HG03354 (cell line): ENCODE data around the gene ZNF44.

Experiments used
- ATAC-seq: cut with Tn5 transposase; IDR thresholded peaks from one replicate; pipeline ENCODE4 v1.9.1; 2021; ENCODE audit warnings: mild to moderate bottlenecking; ENCODE audit not compliant: unreplicated experiment, poor library complexity, severe bottlenecking

Gene ZNF44

GRCh38 chr19:12265921-12266704 is 28.6 kb downstream of the ZNF44 start:
- no peak for ATAC-seq

GRCh38 chr19:12261554-12261953 is 33.1 kb downstream of the ZNF44 start:
- ATAC-seq, result no peak

- no peak for ATAC-seq
Measured at GRCh38 chr19:12260861-12261260, 33.8 kb downstream of the ZNF44 start.

GRCh38 chr19:12260236-12260635 is 34.4 kb downstream of the ZNF44 start:
- ATAC-seq, result no peak

- ATAC-seq, result no peak
Measured at GRCh38 chr19:12255372-12255771, 39.3 kb downstream of the ZNF44 start.

- no peak for ATAC-seq
Measured at GRCh38 chr19:12247644-12248222, 47.0 kb downstream of the ZNF44 start.

GRCh38 chr19:12244370-12244769 is 50.3 kb downstream of the ZNF44 start:
- no peak for ATAC-seq

- ATAC-seq, result no peak
Measured at GRCh38 chr19:12237143-12237839, 57.4 kb downstream of the ZNF44 start.

GRCh38 chr19:12232961-12233360 is 61.7 kb downstream of the ZNF44 start:
- no peak for ATAC-seq

GRCh38 chr19:12230751-12231733 is 63.6 kb downstream of the ZNF44 start:
- no peak for ATAC-seq

GRCh38 chr19:12229990-12230389 is 64.7 kb downstream of the ZNF44 start:
- ATAC-seq, result no peak

GRCh38 chr19:12224676-12225075 is 70.0 kb downstream of the ZNF44 start:
- ATAC-seq, result no peak

- ATAC-seq, result no peak
Measured at GRCh38 chr19:12222980-12223630, 71.6 kb downstream of the ZNF44 start.
